ENCODE data around the gene KATNAL2. TPM values are rescaled to one million over a fixed set of nuclear protein-coding genes. Genes with fewer than 3 reads are reported as not detected.

KATNAL2 gene
- total and polyA plus RNA-seq, 2 donors from 2014 or later = 6.9 to 13.4 TPM

- intact Hi-C loops (cut with DNase I) = no loop called here
- no peak for FAIRE-seq
- Histone ChIP-seq H3K9me3 (ENCODE audit: control insufficient read depth in 2 of 3, insufficient read depth in 1 of 3, low read length in 3 of 3) (no peaks in the 10 kb centered on the region), H3K4me1 (ENCODE audit: control insufficient read depth in 2 of 3, insufficient read depth in 2 of 3, low read depth in 1 of 3, low read length in 3 of 3) (peaks cover 0 to 4% (median 0%) of the 10 kb centered on the region in 3 donors), H3K4me3 (ENCODE audit: low read length in 3 of 3) (no peak overlapping the region), H3K36me3 (ENCODE audit: control insufficient read depth in 2 of 3, insufficient read depth in 3 of 3, low read length in 3 of 3) (no peaks in the 10 kb centered on the region), H3K9ac (ENCODE audit: low read length in 3 of 3) (no peak overlapping the region), H3K27ac (ENCODE audit: low read depth in 2 of 2, low read length in 2 of 2) (no peak overlapping the region), H3K27me3 (ENCODE audit: control insufficient read depth, insufficient read depth, low read length) (no peaks in the 10 kb centered on the region)
- DNase-seq = no peak
- TF ChIP-seq CTCF (IDR thresholded peaks at IDR 0.05; ENCODE audit: borderline replicate concordance, extremely low read depth, insufficient read depth) = no peak
Observed at GRCh38 chr18:46939998-46940571, 22.7 kb downstream of the KATNAL2 start.

GRCh38 chr18:46942646-46943045 lies 25.2 kb downstream of the KATNAL2 start:
- H3K4me1 ChIP-seq (ENCODE audit: control insufficient read depth in 2 of 3, insufficient read depth in 2 of 3, low read depth in 1 of 3, low read length in 3 of 3) = peaks cover 0 to 4% (median 2%) of the 10 kb centered on the region in 3 donors
- FAIRE-seq (no peak), DNase-seq (no peak)
- H3K4me3 ChIP-seq (ENCODE audit: low read length in 3 of 3) = no peak overlapping the region
- no peak overlapping the region for H3K9ac ChIP-seq (ENCODE audit: low read length in 3 of 3)
- no peaks in the 10 kb centered on the region for H3K36me3 ChIP-seq (ENCODE audit: control insufficient read depth in 2 of 3, insufficient read depth in 3 of 3, low read length in 3 of 3)
- H3K27ac ChIP-seq (ENCODE audit: low read depth in 2 of 2, low read length in 2 of 2) = no peak overlapping the region
- no peaks in the 10 kb centered on the region for H3K27me3 ChIP-seq (ENCODE audit: control insufficient read depth, insufficient read depth, low read length)
- no peak for TF ChIP-seq CTCF (IDR thresholded peaks at IDR 0.05; ENCODE audit: borderline replicate concordance, extremely low read depth, insufficient read depth)
- intact Hi-C loops (cut with DNase I) = no loop called here
- H3K9me3 ChIP-seq (ENCODE audit: control insufficient read depth in 2 of 3, insufficient read depth in 1 of 3, low read length in 3 of 3) = no peaks in the 10 kb centered on the region

GRCh38 chr18:46946656-46947282 lies 29.4 kb downstream of the KATNAL2 start:
- H3K4me1 ChIP-seq (ENCODE audit: control insufficient read depth in 2 of 3, insufficient read depth in 2 of 3, low read depth in 1 of 3, low read length in 3 of 3) = peaks cover 0 to 4% (median 2%) of the 10 kb centered on the region in 3 donors
- peak overlapping the region; percentile 79 to 84 (median 82) for H3K4me3 ChIP-seq (ENCODE audit: low read length in 3 of 3)
- no peak overlapping the region for H3K27ac ChIP-seq (ENCODE audit: low read depth in 2 of 2, low read length in 2 of 2)
- no peak for TF ChIP-seq CTCF (IDR thresholded peaks at IDR 0.05; ENCODE audit: borderline replicate concordance, extremely low read depth, insufficient read depth)
- no peaks in the 10 kb centered on the region for H3K9me3 ChIP-seq (ENCODE audit: control insufficient read depth in 2 of 3, insufficient read depth in 1 of 3, low read length in 3 of 3)
- H3K9ac ChIP-seq (ENCODE audit: low read length in 3 of 3) = peak overlapping the region in 1 of 3 donors; percentile 80
- no peaks in the 10 kb centered on the region for H3K27me3 ChIP-seq (ENCODE audit: control insufficient read depth, insufficient read depth, low read length)
- FAIRE-seq (no peak), DNase-seq (peak; percentile 84 to 95 (median 93))
- intact Hi-C loops (cut with DNase I) = no loop called here
- H3K36me3 ChIP-seq (ENCODE audit: control insufficient read depth in 2 of 3, insufficient read depth in 3 of 3, low read length in 3 of 3) = no peaks in the 10 kb centered on the region
